Smooth muscle cell (in vitro differentiated cells): ENCODE results near the gene SPATA7. TPM values are rescaled to one million over a fixed set of nuclear protein-coding genes. Genes with fewer than 3 reads are reported as not detected.

Experiments
- DNase-seq: peaks from one replicate; lab custom pipeline; 2025; ENCODE audit not compliant: unreplicated experiment; lab: John Stamatoyannopoulos, UW
- H2AFZ ChIP-seq: fragments of 200-600 bp; sonication (generic); 2 replicates; pipeline ENCODE4 v1.6.0; 2016; ENCODE audit warnings: antibody characterized with exemption, low read depth, mild to moderate bottlenecking
- H3F3A ChIP-seq: fragments of 200-600 bp; sonication (generic); 2 replicates; pipeline ENCODE4 v1.6.0; 2017; ENCODE audit warnings: antibody characterized with exemption, low read depth
- H3K27ac ChIP-seq: fragments of 200-600 bp; sonication (generic); 2 replicates; pipeline ENCODE4 v1.5.1; 2016; ENCODE audit warnings: low read depth, mild to moderate bottlenecking
- H3K27me3 ChIP-seq: fragments of 200-600 bp; sonication (generic); 2 replicates; pipeline ENCODE4 v1.6.1; 2016; ENCODE audit warnings: low read depth, mild to moderate bottlenecking
- H3K36me3 ChIP-seq: fragments of 200-600 bp; sonication (generic); 2 replicates; pipeline ENCODE4 v1.5.1; 2016; ENCODE audit warnings: low read depth
- H3K4me1 ChIP-seq: fragments of 200-600 bp; sonication (generic); 2 replicates; pipeline ENCODE4 v1.5.1; 2016; ENCODE audit warnings: low read depth
- H3K4me2 ChIP-seq: fragments of 200-600 bp; sonication (generic); 2 replicates; pipeline ENCODE4 v1.6.0; 2016; ENCODE audit warnings: mild to moderate bottlenecking
- H3K4me3 ChIP-seq: fragments of 200-600 bp; sonication (generic); 2 replicates; pipeline ENCODE4 v1.5.1; 2016; ENCODE audit warnings: mild to moderate bottlenecking
- H3K79me2 ChIP-seq: fragments of 200-600 bp; sonication (generic); 2 replicates; pipeline ENCODE4 v1.6.0; 2016; ENCODE audit warnings: low read depth, mild to moderate bottlenecking
- H3K9ac ChIP-seq: fragments of 200-600 bp; sonication (generic); 2 replicates; pipeline ENCODE4 v1.6.0; 2016; ENCODE audit warnings: low read depth
- H3K9me3 ChIP-seq: fragments of 200-600 bp; sonication (generic); replicated peaks from 2 replicates; pipeline ENCODE4 v1.5.1; 2016; ENCODE audit warnings: low read depth
- H4K20me1 ChIP-seq: fragments of 200-600 bp; sonication (generic); 2 replicates; pipeline ENCODE4 v1.6.0; 2016; ENCODE audit warnings: low read depth
- CTCF ChIP-seq: fragments of 200-600 bp; sonication (generic); IDR thresholded peaks from 2 replicates; pipeline ENCODE4 v1.5.1; 2017; ENCODE audit warnings: borderline replicate concordance, mild to moderate bottlenecking, antibody characterized with exemption; ENCODE audit not compliant: insufficient read depth, poor library complexity, severe bottlenecking
- WGBS: methylation state at CpG from one replicate; pipeline ENCODE4 v1.1.7; 2016; ENCODE audit warnings: low lambda C conversion rate; 5-methylcytosine and 5-hydroxymethylcytosine counted together
- polyA plus RNA-seq: library from polyadenylated mRNA; unstranded; fragments of >200 nt; fragmentation: Nextera tagmentation; extraction: Ambion mirVana; gene quantifications from 2 replicates; pipeline ENCODE4 v1.2.1, GENCODE V29; 2016
- total RNA-seq: library from RNA; depleted of rRNA; stranded (reverse); fragments of >200 nt; gene quantifications from 2 replicates; pipeline ENCODE4 v1.2.3, GENCODE V29; 2014

SPATA7 gene
- total RNA-seq (23.2 and 25.3 TPM in 2 replicates), polyA plus RNA-seq (8.8 and 9.6 TPM in 2 replicates)

- peak; percentile 67 for DNase-seq
- H4K20me1 ChIP-seq: peaks cover 6% of the 10 kb centered on the region
- H3K9me3 ChIP-seq: no peaks in the 10 kb centered on the region
- H3K27ac ChIP-seq: peak within 1 kb of the TSS; percentile 86
- no peaks in the 10 kb centered on the region for H3F3A ChIP-seq
- H3K36me3 ChIP-seq: no peaks in the 10 kb centered on the region
- under 1% methylated on average over 50 of the region's 50 CpGs for WGBS
- H3K4me1 ChIP-seq: no peaks in the 10 kb centered on the region
- H3K4me2 ChIP-seq: peak within 1 kb of the TSS; percentile 89
- H3K27me3 ChIP-seq: no peaks in the 10 kb centered on the region
- peaks cover 9% of the 10 kb centered on the region for H3K79me2 ChIP-seq
- peak within 1 kb of the TSS; percentile 91 for H2AFZ ChIP-seq
- peak within 1 kb of the TSS; percentile 84 for H3K9ac ChIP-seq
- TF ChIP-seq CTCF: no peak
- peak within 1 kb of the TSS; percentile 83 for H3K4me3 ChIP-seq
These were observed at the start of gene SPATA7 for GRCh38 chr14:88385212-88386101. Gene SPATA7, plus strand, starts transcription at chr14:88385657. Its CDS starts 162 bp downstream, at chr14:88385819.

GRCh38 chr14:88340357-88340756 is 45.1 kb upstream of the SPATA7 start:
- no peak overlapping the region for H3K4me2 ChIP-seq
- no peak overlapping the region for H2AFZ ChIP-seq
- peaks cover 3% of the 10 kb centered on the region for H3K27me3 ChIP-seq
- no peak for TF ChIP-seq CTCF
- no peak overlapping the region for H3K27ac ChIP-seq
- DNase-seq: no peak
- no peak overlapping the region for H3K9ac ChIP-seq
- H3K79me2 ChIP-seq: no peaks in the 10 kb centered on the region
- H3K4me1 ChIP-seq: no peaks in the 10 kb centered on the region
- H3K9me3 ChIP-seq: no peaks in the 10 kb centered on the region
- no peaks in the 10 kb centered on the region for H3K36me3 ChIP-seq
- no peaks in the 10 kb centered on the region for H3F3A ChIP-seq
- no peaks in the 10 kb centered on the region for H4K20me1 ChIP-seq
- no peak overlapping the region for H3K4me3 ChIP-seq

- DNase-seq: no peak
- H3K27ac ChIP-seq: no peak overlapping the region
- no peaks in the 10 kb centered on the region for H3K4me1 ChIP-seq
- no peak for TF ChIP-seq CTCF
- peaks cover 3% of the 10 kb centered on the region for H3K27me3 ChIP-seq
- H3K79me2 ChIP-seq: no peaks in the 10 kb centered on the region
- no peak overlapping the region for H3K4me2 ChIP-seq
- H4K20me1 ChIP-seq: no peaks in the 10 kb centered on the region
- WGBS: 94% methylated on average over 2 of the region's 2 CpGs
- no peak overlapping the region for H2AFZ ChIP-seq
- H3K4me3 ChIP-seq: no peak overlapping the region
- H3F3A ChIP-seq: no peaks in the 10 kb centered on the region
- no peaks in the 10 kb centered on the region for H3K9me3 ChIP-seq
- H3K9ac ChIP-seq: no peak overlapping the region
- H3K36me3 ChIP-seq: no peaks in the 10 kb centered on the region
These were observed 42.5 kb upstream of the SPATA7 start for GRCh38 chr14:88342980-88343379.
